Measurements from ENCODE around the gene RPS17. TPM values are rescaled to one million over a fixed set of nuclear protein-coding genes. Genes with fewer than 3 reads are reported as not detected.

The RPS17 gene
- total RNA-seq, 1 donor, result 1,371 TPM

DNA sequence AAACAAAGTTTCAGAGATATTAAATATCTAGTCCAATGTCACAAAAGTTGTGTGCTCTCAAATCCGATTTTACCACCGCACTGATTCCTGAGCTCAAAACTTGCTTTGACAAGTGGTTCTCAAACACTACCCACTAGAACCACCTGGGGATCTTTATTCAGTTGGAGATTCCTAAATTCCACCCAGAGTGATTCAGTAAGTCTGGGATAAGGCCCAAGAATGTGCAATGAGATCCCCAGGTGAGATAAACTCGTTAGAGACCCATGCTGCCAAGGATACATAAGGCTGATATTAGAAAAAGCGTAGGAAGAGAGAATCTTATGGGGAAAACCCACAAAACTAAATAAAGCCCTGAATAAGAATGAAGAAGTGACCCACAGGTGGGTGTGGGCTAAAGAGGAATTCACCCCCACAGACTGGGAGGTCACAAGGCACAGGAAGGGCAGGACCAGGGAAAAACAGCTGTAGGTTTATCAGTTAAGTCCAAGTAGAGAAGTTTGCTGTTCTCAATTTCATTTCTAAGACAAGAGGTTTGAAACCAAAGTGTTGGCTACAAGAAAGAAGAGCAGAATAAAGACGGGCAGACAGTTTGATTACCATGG is 11.5 kb upstream of the RPS17 start:
- no peak for DNase-seq (ENCODE audit: low read depth)
- no peak overlapping the region for H3K4me3 ChIP-seq (ENCODE audit: low read depth, low read length)
- no peak for TF ChIP-seq CTCF (IDR thresholded peaks at IDR 0.05; ENCODE audit: insufficient read depth, low read depth, low read length)

- H3K4me3 ChIP-seq (ENCODE audit: low read depth, low read length), result no peak overlapping the region
- no peak for DNase-seq (ENCODE audit: low read depth)
- TF ChIP-seq CTCF (IDR thresholded peaks at IDR 0.05; ENCODE audit: insufficient read depth, low read depth, low read length), result no peak
Observed at GRCh38 chr15:82549199-82549665, 9.0 kb upstream of the RPS17 start.

DNA sequence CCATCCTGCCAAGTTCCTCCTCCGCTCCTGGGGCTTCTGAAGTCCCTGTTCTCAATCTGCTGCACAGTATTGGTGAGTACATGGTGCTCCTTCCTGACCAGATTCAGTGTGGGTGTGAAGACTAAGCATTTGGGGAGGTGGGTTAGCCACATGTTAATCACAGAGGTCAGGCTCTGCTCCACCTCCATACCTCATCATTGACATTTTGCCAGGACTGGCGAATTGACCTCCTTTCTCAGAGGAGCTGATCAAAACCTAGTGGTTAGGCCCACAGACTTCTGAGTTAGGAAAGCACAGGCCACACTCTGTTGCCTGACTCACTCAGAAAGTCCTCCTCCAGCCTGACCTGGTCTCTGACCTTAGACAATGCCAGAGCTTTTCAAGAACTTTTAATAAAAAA is 8.4 kb upstream of the RPS17 start:
- TF ChIP-seq CTCF (IDR thresholded peaks at IDR 0.05; ENCODE audit: insufficient read depth, low read depth, low read length), result no peak
- H3K4me3 ChIP-seq (ENCODE audit: low read depth, low read length), result no peak overlapping the region
- no peak for DNase-seq (ENCODE audit: low read depth)

GRCh38 chr15:82545478-82545877 is 5.2 kb upstream of the RPS17 start:
- no peak for TF ChIP-seq CTCF (IDR thresholded peaks at IDR 0.05; ENCODE audit: insufficient read depth, low read depth, low read length)
- no peak overlapping the region for H3K4me3 ChIP-seq (ENCODE audit: low read depth, low read length)
- no peak for DNase-seq (ENCODE audit: low read depth)

DNA sequence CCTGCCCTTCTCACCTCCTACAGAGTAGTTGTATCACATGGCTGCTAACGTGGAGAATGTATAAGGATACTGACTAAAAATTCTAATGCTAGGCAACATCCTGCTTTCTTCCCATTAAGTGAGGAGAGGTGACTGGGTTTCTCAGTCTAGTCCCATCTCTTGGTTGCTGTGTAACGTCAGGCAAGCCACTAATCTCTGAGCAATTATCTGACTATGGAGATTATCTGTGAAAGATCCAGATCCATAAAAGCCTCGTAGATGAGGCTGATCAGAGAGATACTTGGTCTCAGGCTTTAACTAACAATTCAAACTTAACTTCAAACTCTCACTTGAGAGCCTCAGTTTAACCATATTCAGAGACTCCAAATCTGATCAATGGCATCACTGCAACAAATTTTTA is 4.7 kb upstream of the RPS17 start:
- DNase-seq (ENCODE audit: low read depth), result no peak
- no peak for TF ChIP-seq CTCF (IDR thresholded peaks at IDR 0.05; ENCODE audit: insufficient read depth, low read depth, low read length)
- no peak overlapping the region for H3K4me3 ChIP-seq (ENCODE audit: low read depth, low read length)

DNA sequence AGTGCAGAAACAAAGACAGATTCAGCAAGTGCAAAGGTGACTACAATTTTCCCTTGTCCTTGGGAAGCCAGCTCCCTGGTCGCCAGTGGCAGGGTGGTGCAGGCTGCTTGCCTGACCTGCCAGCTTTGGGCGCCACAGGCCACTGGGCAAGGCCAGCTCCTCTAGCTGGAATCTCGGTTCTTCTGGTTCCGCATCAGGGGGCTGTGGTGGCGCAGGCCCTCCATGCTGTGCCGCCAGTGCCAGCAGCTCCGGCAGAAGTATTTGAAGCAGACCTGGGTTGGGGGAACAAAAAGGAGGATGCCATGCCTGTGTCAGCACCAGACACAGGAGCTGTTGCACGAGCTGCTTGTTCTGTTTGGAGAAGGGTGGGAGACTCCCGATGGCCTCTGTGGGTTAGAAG is 4.2 kb upstream of the RPS17 start:
- no peak for DNase-seq (ENCODE audit: low read depth)
- no peak for TF ChIP-seq CTCF (IDR thresholded peaks at IDR 0.05; ENCODE audit: insufficient read depth, low read depth, low read length)
- H3K4me3 ChIP-seq (ENCODE audit: low read depth, low read length), result no peak overlapping the region

- peak; percentile 52 for DNase-seq (ENCODE audit: low read depth)
- H3K4me3 ChIP-seq (ENCODE audit: low read depth, low read length), result no peak overlapping the region
- TF ChIP-seq CTCF (IDR thresholded peaks at IDR 0.05; ENCODE audit: insufficient read depth, low read depth, low read length), result no peak
Observed at GRCh38 chr15:82543160-82543559, 2.9 kb upstream of the RPS17 start.
